HG03108 (cell line): ENCODE measurements around the gene FADS1.
A peak's percentile ranks its signal among the peaks of the same experiment; 100 is the strongest.

Source experiments
- ATAC-seq: cut with Tn5 transposase; IDR thresholded peaks from one replicate; pipeline ENCODE4 v1.9.1; 2021; ENCODE audit warnings: moderate library complexity; ENCODE audit not compliant: unreplicated experiment

Gene FADS1

GRCh38 chr11:61797263-61797944 lies 19.4 kb downstream of the FADS1 start:
- no peak for ATAC-seq

- no peak for ATAC-seq
These were observed 20.8 kb downstream of the FADS1 start for GRCh38 chr11:61795876-61796526.

- no peak for ATAC-seq
These were observed 21.3 kb downstream of the FADS1 start for GRCh38 chr11:61795459-61795858.

- no peak for ATAC-seq
These were observed 22.2 kb downstream of the FADS1 start for GRCh38 chr11:61794579-61794978.

GRCh38 chr11:61793829-61794204 lies 23.0 kb downstream of the FADS1 start:
- no peak for ATAC-seq

- ATAC-seq: no peak
These were observed 23.5 kb downstream of the FADS1 start for GRCh38 chr11:61793083-61793828.

- peak; percentile 74 for ATAC-seq
These were observed 24.3 kb downstream of the FADS1 start, which contains the start of the genes FEN1 and TMEM258 for GRCh38 chr11:61792310-61793082. TSS of gene FEN1 (plus strand) at chr11:61792911. CDS start at chr11:61795362, 2,451 bp downstream. TSS of gene TMEM258 (minus strand) at chr11:61792599. CDS start at chr11:61792558, 41 bp downstream.

- ATAC-seq: no peak
These were observed 25.0 kb downstream of the FADS1 start for GRCh38 chr11:61791737-61792309.

- ATAC-seq: no peak
These were observed 28.8 kb downstream of the FADS1 start for GRCh38 chr11:61787928-61788491.

- no peak for ATAC-seq
These were observed 30.9 kb downstream of the FADS1 start for GRCh38 chr11:61785837-61786402.

GRCh38 chr11:61784506-61784805 lies 32.3 kb downstream of the FADS1 start:
- no peak for ATAC-seq

GRCh38 chr11:61783717-61784505 lies 32.9 kb downstream of the FADS1 start:
- ATAC-seq: no peak

- ATAC-seq: no peak
These were observed 34.0 kb downstream of the FADS1 start for GRCh38 chr11:61782841-61783240.

GRCh38 chr11:61782299-61782698 lies 34.5 kb downstream of the FADS1 start:
- ATAC-seq: no peak

- no peak for ATAC-seq
These were observed 35.2 kb downstream of the FADS1 start for GRCh38 chr11:61781585-61781984.

GRCh38 chr11:61780581-61781162 lies 36.1 kb downstream of the FADS1 start:
- no peak for ATAC-seq

GRCh38 chr11:61779666-61780525 lies 36.9 kb downstream of the FADS1 start:
- ATAC-seq: no peak
